ENCODE measurements around the gene ZFP82. TPM values are rescaled to one million over a fixed set of nuclear protein-coding genes. Genes with fewer than 3 reads are reported as not detected.

ZFP82 gene
- total RNA-seq, result under 1 TPM; 0.10 to 0.98 (median 0.92) TPM

GRCh38 chr19:36418287-36419001, at the start of gene ZFP82:
Gene ZFP82 (minus strand): TSS chr19:36418644. CDS start chr19:36409789, 8,855 bp downstream.
- Histone ChIP-seq H3K27me3 (peaks cover 0 to 29% (median 12%) of the 10 kb centered on the region in 3 donors), H3K4me3 (peak within 1 kb of the TSS; percentile 53 to 91 (median 74)), H3K4me1 (peaks cover 8 to 9% of the 10 kb centered on the region in 2 donors), H3K27ac (peak within 1 kb of the TSS; percentile 70 to 85 (median 75)), H3K9me3 (no peaks in the 10 kb centered on the region), H3K36me3 (peaks cover 0 to 2% of the 10 kb centered on the region in 2 donors)
- intact Hi-C loops (cut with DNase I; ENCODE audit: low total_unique reads), result no loop called here
- TF ChIP-seq POLR2A (IDR thresholded peaks at IDR 0.05) (no peak), CTCF (IDR thresholded peaks at IDR 0.05 in 4 of 5, conservative IDR thresholded peaks at IDR 0.05 in 1 of 5) (no peak)
- DNase-seq (peak; percentile 8 to 33), ATAC-seq (peak in 1 of 2 donors; percentile 47)
- in situ Hi-C loops (cut with MboI; ENCODE audit: low sequenced_read_pairs in 4 of 4), result no loop called here

- no peak overlapping the region for H3K27ac ChIP-seq
- no peak for DNase-seq
- peaks cover 0 to 28% (median 0%) of the 10 kb centered on the region in 3 donors for H3K9me3 ChIP-seq
- in situ Hi-C loops (cut with MboI; ENCODE audit: low sequenced_read_pairs in 4 of 4) (no loop called here), intact Hi-C loops (cut with DNase I; ENCODE audit: low total_unique reads) (no loop called here)
- TF ChIP-seq CTCF (IDR thresholded peaks at IDR 0.05 in 4 of 5, conservative IDR thresholded peaks at IDR 0.05 in 1 of 5), result no peak
- no peak for TF ChIP-seq POLR2A (IDR thresholded peaks at IDR 0.05)
- peaks cover 2 to 64% of the 10 kb centered on the region in 2 donors for H3K36me3 ChIP-seq
- H3K4me3 ChIP-seq, result no peak overlapping the region
- no peak for ATAC-seq
- no peaks in the 10 kb centered on the region for H3K4me1 ChIP-seq
- no peaks in the 10 kb centered on the region for H3K27me3 ChIP-seq
These were observed 41.6 kb upstream of the ZFP82 start for GRCh38 chr19:36460046-36460445.

- no peak overlapping the region for H3K4me3 ChIP-seq
- TF ChIP-seq CTCF (IDR thresholded peaks at IDR 0.05 in 4 of 5, conservative IDR thresholded peaks at IDR 0.05 in 1 of 5) (no peak), POLR2A (IDR thresholded peaks at IDR 0.05) (no peak)
- H3K36me3 ChIP-seq, result peaks cover 2 to 86% of the 10 kb centered on the region in 2 donors
- H3K27me3 ChIP-seq, result no peaks in the 10 kb centered on the region
- intact Hi-C loops (cut with DNase I; ENCODE audit: low total_unique reads), result no loop called here
- in situ Hi-C loops (cut with MboI; ENCODE audit: low sequenced_read_pairs in 4 of 4), result no loop called here
- no peak overlapping the region for H3K27ac ChIP-seq
- peaks cover 0 to 51% (median 0%) of the 10 kb centered on the region in 3 donors for H3K9me3 ChIP-seq
- no peaks in the 10 kb centered on the region for H3K4me1 ChIP-seq
- no peak for DNase-seq
- no peak for ATAC-seq
These were observed 38.4 kb upstream of the ZFP82 start for GRCh38 chr19:36456831-36457230.

- ATAC-seq (no peak), DNase-seq (no peak)
- peaks cover 22 to 83% (median 35%) of the 10 kb centered on the region in 3 donors for H3K9me3 ChIP-seq
- intact Hi-C loops (cut with DNase I; ENCODE audit: low total_unique reads) (no loop called here), in situ Hi-C loops (cut with MboI; ENCODE audit: low sequenced_read_pairs in 4 of 4) (no loop called here)
- no peak for TF ChIP-seq POLR2A (IDR thresholded peaks at IDR 0.05)
- no peak for TF ChIP-seq CTCF (IDR thresholded peaks at IDR 0.05 in 4 of 5, conservative IDR thresholded peaks at IDR 0.05 in 1 of 5)
- no peaks in the 10 kb centered on the region for H3K4me1 ChIP-seq
- no peak overlapping the region for H3K27ac ChIP-seq
- peak overlapping the region in 1 of 4 donors; percentile 33 for H3K4me3 ChIP-seq
- H3K27me3 ChIP-seq, result no peaks in the 10 kb centered on the region
- peaks cover 20 to 82% of the 10 kb centered on the region in 2 donors for H3K36me3 ChIP-seq
These were observed 30.7 kb upstream of the ZFP82 start for GRCh38 chr19:36449059-36449670.

Data from gastrocnemius medialis (tissue), 4 donors.